Measurements from ENCODE around the gene ADSL.

DNA sequence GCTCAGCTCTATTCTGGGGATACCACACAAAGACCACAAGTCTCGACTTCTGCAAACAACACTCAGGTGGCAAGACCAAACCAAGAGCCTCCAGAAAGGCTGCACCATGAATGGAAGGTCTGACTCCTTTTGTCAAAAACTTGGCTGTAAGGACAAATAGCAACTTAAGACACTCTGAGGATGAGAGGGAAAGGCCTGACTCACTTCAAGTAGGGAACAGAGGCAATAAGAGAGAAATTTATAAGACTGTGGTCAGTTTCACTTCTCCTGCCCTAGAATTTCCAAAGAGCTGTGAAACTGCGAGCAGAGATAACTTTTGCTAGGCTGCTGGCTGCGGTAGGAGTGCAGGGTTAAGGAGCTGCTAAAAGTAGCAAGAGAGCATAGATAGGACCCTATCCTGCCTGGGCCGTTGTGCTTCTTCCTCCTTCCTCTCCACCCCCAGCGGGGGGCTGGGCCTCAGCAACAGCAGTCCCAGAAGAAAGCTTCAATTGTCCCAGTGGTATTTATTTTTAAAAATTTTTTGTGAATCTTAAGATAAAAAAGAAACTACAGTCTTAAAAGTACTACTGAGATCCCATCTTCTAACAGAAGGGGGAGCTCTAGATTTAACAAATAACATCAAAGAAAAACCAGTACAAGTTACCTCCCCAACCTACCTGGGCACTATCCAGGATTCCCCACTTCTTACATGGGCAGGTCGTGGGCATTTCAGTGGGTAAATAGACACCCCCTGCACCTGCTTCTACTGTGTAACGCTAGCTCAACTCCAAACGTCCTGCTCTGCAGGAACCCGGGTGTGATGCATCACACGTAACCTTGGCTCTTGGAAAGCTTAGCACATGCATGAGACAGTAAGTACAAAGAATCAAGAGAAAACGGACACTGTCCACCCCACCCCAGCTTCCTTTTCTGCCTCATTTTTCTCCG is 90.5 kb downstream of the ADSL start:
- TF ChIP-seq ZNF565 (CRISPR knock-in tag; conservative IDR thresholded peaks at IDR 0.05; ENCODE audit: low read depth) (no peak), RARB (CRISPR knock-in tag; IDR thresholded peaks at IDR 0.05) (no peak), POU6F1 (CRISPR knock-in tag; IDR thresholded peaks at IDR 0.05; ENCODE audit: borderline replicate concordance, low read depth) (no peak), ZC3H10 (CRISPR knock-in tag; IDR thresholded peaks at IDR 0.05) (no peak), ARNTL (CRISPR knock-in tag; IDR thresholded peaks at IDR 0.05; ENCODE audit: borderline replicate concordance, low read depth) (no peak), TCF4 (CRISPR knock-in tag; IDR thresholded peaks at IDR 0.05; ENCODE audit: borderline replicate concordance) (no peak), ZFP3 (CRISPR knock-in tag; IDR thresholded peaks at IDR 0.05) (no peak), OSR1 (CRISPR knock-in tag; IDR thresholded peaks at IDR 0.05) (no peak)
- TF ChIP-seq, protein P1, sequence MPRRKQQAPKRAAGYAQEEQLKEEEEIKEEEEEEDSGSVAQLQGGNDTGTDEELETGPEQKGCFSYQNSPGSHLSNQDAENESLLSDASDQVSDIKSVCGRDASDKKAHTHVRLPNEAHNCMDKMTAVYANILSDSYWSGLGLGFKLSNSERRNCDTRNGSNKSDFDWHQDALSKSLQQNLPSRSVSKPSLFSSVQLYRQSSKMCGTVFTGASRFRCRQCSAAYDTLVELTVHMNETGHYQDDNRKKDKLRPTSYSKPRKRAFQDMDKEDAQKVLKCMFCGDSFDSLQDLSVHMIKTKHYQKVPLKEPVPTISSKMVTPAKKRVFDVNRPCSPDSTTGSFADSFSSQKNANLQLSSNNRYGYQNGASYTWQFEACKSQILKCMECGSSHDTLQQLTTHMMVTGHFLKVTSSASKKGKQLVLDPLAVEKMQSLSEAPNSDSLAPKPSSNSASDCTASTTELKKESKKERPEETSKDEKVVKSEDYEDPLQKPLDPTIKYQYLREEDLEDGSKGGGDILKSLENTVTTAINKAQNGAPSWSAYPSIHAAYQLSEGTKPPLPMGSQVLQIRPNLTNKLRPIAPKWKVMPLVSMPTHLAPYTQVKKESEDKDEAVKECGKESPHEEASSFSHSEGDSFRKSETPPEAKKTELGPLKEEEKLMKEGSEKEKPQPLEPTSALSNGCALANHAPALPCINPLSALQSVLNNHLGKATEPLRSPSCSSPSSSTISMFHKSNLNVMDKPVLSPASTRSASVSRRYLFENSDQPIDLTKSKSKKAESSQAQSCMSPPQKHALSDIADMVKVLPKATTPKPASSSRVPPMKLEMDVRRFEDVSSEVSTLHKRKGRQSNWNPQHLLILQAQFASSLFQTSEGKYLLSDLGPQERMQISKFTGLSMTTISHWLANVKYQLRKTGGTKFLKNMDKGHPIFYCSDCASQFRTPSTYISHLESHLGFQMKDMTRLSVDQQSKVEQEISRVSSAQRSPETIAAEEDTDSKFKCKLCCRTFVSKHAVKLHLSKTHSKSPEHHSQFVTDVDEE (CRISPR knock-in tag; IDR thresholded peaks at IDR 0.05) = no peak
